Neutrophil (primary cell): ENCODE data around the gene PLA2G6.

Source experiments
- H3K27ac ChIP-seq: fragments of 200-600 bp; sonication (generic); 2 replicates; pipeline ENCODE4 v1.5.1; 2016; ENCODE audit warnings: mild to moderate bottlenecking, moderate library complexity
- H3K27me3 ChIP-seq: fragments of 200-600 bp; sonication (generic); 2 replicates; pipeline ENCODE4 v1.6.0; 2016; ENCODE audit warnings: mild to moderate bottlenecking
- H3K36me3 ChIP-seq: fragments of 200-600 bp; sonication (generic); 2 replicates; pipeline ENCODE4 v1.5.1; 2017
- H3K4me1 ChIP-seq, 2 experiments: fragments of 200-600 bp in 1 of 2; sonication (generic) in 1 of 2; 1 replicate in 1 of 2; 2 replicates in 1 of 2; pipeline versions ENCODE4 v1.5.1 to v1.6.1; 2013 to 2016; ENCODE audit warnings: low read depth in 1 of 2, low read length in 1 of 2, mild to moderate bottlenecking in 1 of 2, moderate library complexity in 1 of 2; ENCODE audit not compliant: control insufficient read depth in 1 of 2, insufficient read depth in 1 of 2
- H3K4me3 ChIP-seq, 2 experiments: fragments of 200-600 bp in 1 of 2; sonication (generic) in 1 of 2; 1 replicate in 1 of 2; 2 replicates in 1 of 2; pipeline ENCODE4 v1.5.1; 2013 to 2016; ENCODE audit warnings: low read depth in 1 of 2, low read length in 1 of 2, mild to moderate bottlenecking in 1 of 2, moderate library complexity in 1 of 2
- H3K9me3 ChIP-seq: fragments of 200-600 bp; sonication (generic); 2 replicates; pipeline ENCODE4 v1.5.1; 2016
- CTCF ChIP-seq: fragments of 200-600 bp; sonication (generic); IDR thresholded peaks from 2 replicates; pipeline ENCODE4 v1.5.1; 2016; ENCODE audit warnings: antibody characterized with exemption

PLA2G6 gene

GRCh38 chr22:38196791-38197419 lies 15.3 kb upstream of the PLA2G6 start:
- Histone ChIP-seq H3K27me3 (no peaks in the 10 kb centered on the region), H3K27ac (no peak overlapping the region), H3K36me3 (no peaks in the 10 kb centered on the region), H3K9me3 (no peaks in the 10 kb centered on the region), H3K4me3 (no peak overlapping the region), H3K4me1 (peaks cover 23 to 39% of the 10 kb centered on the region in 2 experiments)
- TF ChIP-seq CTCF, result no peak

DNA sequence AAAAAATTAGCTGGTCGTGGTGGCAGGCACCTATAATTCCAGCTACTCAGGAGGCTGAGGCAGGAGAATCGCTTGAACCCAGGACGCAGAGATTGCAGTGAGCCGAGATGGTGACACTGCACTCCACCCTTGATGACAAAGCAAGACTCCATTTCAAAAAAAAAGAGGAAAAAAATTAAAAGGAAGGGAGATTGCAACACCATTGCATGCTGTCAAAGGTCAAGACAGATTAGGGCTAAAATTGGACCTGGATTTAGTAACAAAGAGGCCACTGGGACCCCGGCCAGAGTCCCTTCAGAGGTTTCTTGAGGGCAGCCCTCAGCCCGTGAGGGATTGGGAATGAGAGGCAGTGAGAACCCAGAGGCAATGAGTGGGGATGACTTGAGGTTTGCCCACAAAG lies 11.9 kb upstream of the PLA2G6 start:
- Histone ChIP-seq H3K9me3 (no peaks in the 10 kb centered on the region), H3K4me1 (peaks cover 23 to 33% of the 10 kb centered on the region in 2 experiments), H3K27me3 (no peaks in the 10 kb centered on the region), H3K36me3 (no peaks in the 10 kb centered on the region), H3K4me3 (peak overlapping the region; percentile 15 to 38), H3K27ac (peak overlapping the region; percentile 86)
- TF ChIP-seq CTCF, result no peak

DNA sequence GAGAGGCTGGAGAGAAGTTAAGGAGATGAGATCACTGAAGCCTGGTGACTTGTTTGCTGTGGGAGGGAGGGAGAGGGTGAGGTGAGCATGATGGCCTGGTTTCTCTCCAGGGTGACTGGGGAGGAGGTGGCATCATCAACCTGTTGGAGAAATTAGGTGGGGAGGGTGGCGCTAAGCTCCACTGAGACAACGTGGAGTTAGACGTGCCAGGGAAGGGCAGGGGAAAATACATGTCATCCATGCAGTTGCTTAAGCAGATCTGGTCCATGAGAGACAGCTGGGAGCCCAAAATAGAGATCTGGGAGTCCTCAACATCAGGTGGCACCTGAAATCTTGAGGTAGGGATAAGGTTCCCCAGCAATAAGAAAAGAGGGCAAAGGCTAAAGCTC lies 10.8 kb upstream of the PLA2G6 start:
- TF ChIP-seq CTCF, result no peak
- Histone ChIP-seq H3K4me1 (peaks cover 27 to 39% of the 10 kb centered on the region in 2 experiments), H3K9me3 (no peaks in the 10 kb centered on the region), H3K4me3 (no peak overlapping the region), H3K27ac (peak overlapping the region; percentile 86), H3K36me3 (no peaks in the 10 kb centered on the region), H3K27me3 (no peaks in the 10 kb centered on the region)

GRCh38 chr22:38191731-38192474 lies 10.3 kb upstream of the PLA2G6 start:
- Histone ChIP-seq H3K27ac (peak overlapping the region; percentile 86), H3K36me3 (no peaks in the 10 kb centered on the region), H3K4me3 (no peak overlapping the region), H3K4me1 (peaks cover 33 to 45% of the 10 kb centered on the region in 2 experiments), H3K27me3 (no peaks in the 10 kb centered on the region), H3K9me3 (no peaks in the 10 kb centered on the region)
- no peak for TF ChIP-seq CTCF

DNA sequence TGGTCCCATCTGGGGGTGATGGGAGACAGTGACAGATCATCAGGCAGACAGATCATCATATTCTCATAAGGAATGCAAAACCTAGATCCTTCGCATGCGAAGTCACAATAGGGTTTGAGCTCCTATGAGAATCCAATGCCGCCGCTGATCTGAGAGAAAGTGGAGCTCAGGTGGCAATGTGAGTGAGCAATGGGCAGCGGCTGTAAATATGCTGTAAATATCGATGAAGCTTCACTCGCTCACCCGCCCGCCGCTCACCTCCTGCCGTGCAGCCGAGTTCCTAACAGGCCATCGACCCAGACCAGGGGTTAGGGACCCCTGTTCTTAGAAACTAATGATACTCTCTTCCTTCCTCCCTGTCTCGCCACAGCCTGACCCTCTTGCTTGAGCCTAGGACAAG lies 9.4 kb upstream of the PLA2G6 start:
- peaks cover 33 to 48% of the 10 kb centered on the region in 2 experiments for H3K4me1 ChIP-seq
- H3K27me3 ChIP-seq, result no peaks in the 10 kb centered on the region
- no peak overlapping the region for H3K4me3 ChIP-seq
- H3K27ac ChIP-seq, result no peak overlapping the region
- H3K36me3 ChIP-seq, result no peaks in the 10 kb centered on the region
- no peaks in the 10 kb centered on the region for H3K9me3 ChIP-seq
- TF ChIP-seq CTCF, result no peak
